D721Med (cell line): ENCODE data around the gene RFNG.
A peak's percentile ranks its signal among the peaks of the same experiment; 100 is the strongest.

Experiments
- DNase-seq: peaks from one replicate; pipeline ENCODE4 v3.0.0; 2011; ENCODE audit warnings: low spot score; ENCODE audit not compliant: insufficient read length
- FAIRE-seq: peaks from 2 replicates; lab custom pipeline; 2011; peaks lifted over from hg19 to GRCh38; lab: Jason Lieb, UNC
- CTCF ChIP-seq: IDR thresholded peaks from 2 replicates; pipeline ENCODE4 v1.5.1; 2012; ENCODE audit warnings: mild to moderate bottlenecking, control low read depth; ENCODE audit not compliant: insufficient read depth; ENCODE audit errors: missing control alignments

The RFNG gene

GRCh38 chr17:82073446-82073845 is 21.8 kb upstream of the RFNG start:
- DNase-seq (no peak), FAIRE-seq (no peak)
- TF ChIP-seq CTCF, result no peak

GRCh38 chr17:82072827-82073226 is 21.2 kb upstream of the RFNG start:
- FAIRE-seq (no peak), DNase-seq (no peak)
- TF ChIP-seq CTCF, result no peak

GRCh38 chr17:82070611-82071010 is 19.0 kb upstream of the RFNG start:
- TF ChIP-seq CTCF, result no peak
- DNase-seq (no peak), FAIRE-seq (no peak)

- FAIRE-seq, result no peak
- DNase-seq, result peak; percentile 74
- TF ChIP-seq CTCF, result no peak
These were observed 14.2 kb upstream of the RFNG start, which contains the start of gene DUS1L for GRCh38 chr17:82065638-82066303. DUS1L (minus strand) TSS chr17:82065804; CDS start chr17:82065059, 745 bp downstream.

GRCh38 chr17:82065193-82065637 is 13.6 kb upstream of the RFNG start:
- no peak for TF ChIP-seq CTCF
- DNase-seq (no peak), FAIRE-seq (no peak)

- DNase-seq (no peak), FAIRE-seq (no peak)
- TF ChIP-seq CTCF, result no peak
These were observed 13.0 kb upstream of the RFNG start for GRCh38 chr17:82064433-82065192.
